Neutrophil (primary cell): ENCODE data around the gene WDR64.

Experiments used
- H3K27ac ChIP-seq: fragments of 200-600 bp; sonication (generic); 2 replicates; pipeline ENCODE4 v1.5.1; 2016; ENCODE audit warnings: mild to moderate bottlenecking, moderate library complexity
- H3K27me3 ChIP-seq: fragments of 200-600 bp; sonication (generic); 2 replicates; pipeline ENCODE4 v1.6.0; 2016; ENCODE audit warnings: mild to moderate bottlenecking
- H3K36me3 ChIP-seq: fragments of 200-600 bp; sonication (generic); 2 replicates; pipeline ENCODE4 v1.5.1; 2017
- H3K4me1 ChIP-seq, 2 experiments: fragments of 200-600 bp in 1 of 2; sonication (generic) in 1 of 2; 1 replicate in 1 of 2; 2 replicates in 1 of 2; pipeline versions ENCODE4 v1.5.1 to v1.6.1; 2013 to 2016; ENCODE audit warnings: low read depth in 1 of 2, low read length in 1 of 2, mild to moderate bottlenecking in 1 of 2, moderate library complexity in 1 of 2; ENCODE audit not compliant: control insufficient read depth in 1 of 2, insufficient read depth in 1 of 2
- H3K4me3 ChIP-seq, 2 experiments: fragments of 200-600 bp in 1 of 2; sonication (generic) in 1 of 2; 1 replicate in 1 of 2; 2 replicates in 1 of 2; pipeline ENCODE4 v1.5.1; 2013 to 2016; ENCODE audit warnings: low read depth in 1 of 2, low read length in 1 of 2, mild to moderate bottlenecking in 1 of 2, moderate library complexity in 1 of 2
- H3K9me3 ChIP-seq: fragments of 200-600 bp; sonication (generic); 2 replicates; pipeline ENCODE4 v1.5.1; 2016
- CTCF ChIP-seq: fragments of 200-600 bp; sonication (generic); IDR thresholded peaks from 2 replicates; pipeline ENCODE4 v1.5.1; 2016; ENCODE audit warnings: antibody characterized with exemption

Gene WDR64

GRCh38 chr1:241828463-241829021 is 176.5 kb downstream of the WDR64 start:
- H3K4me3 ChIP-seq: no peak overlapping the region
- H3K4me1 ChIP-seq: no peaks in the 10 kb centered on the region
- H3K27ac ChIP-seq: no peak overlapping the region
- no peaks in the 10 kb centered on the region for H3K9me3 ChIP-seq
- H3K36me3 ChIP-seq: no peaks in the 10 kb centered on the region
- no peak for TF ChIP-seq CTCF
- H3K27me3 ChIP-seq: peaks cover 7% of the 10 kb centered on the region

GRCh38 chr1:241829468-241829867 is 177.4 kb downstream of the WDR64 start:
- Histone ChIP-seq H3K4me3 (no peak overlapping the region), H3K36me3 (no peaks in the 10 kb centered on the region), H3K27me3 (peaks cover 7% of the 10 kb centered on the region), H3K9me3 (no peaks in the 10 kb centered on the region), H3K27ac (no peak overlapping the region), H3K4me1 (no peaks in the 10 kb centered on the region)
- no peak for TF ChIP-seq CTCF

GRCh38 chr1:241834733-241835377 is 182.8 kb downstream of the WDR64 start:
- Histone ChIP-seq H3K4me3 (no peak overlapping the region), H3K36me3 (no peaks in the 10 kb centered on the region), H3K4me1 (no peaks in the 10 kb centered on the region), H3K27me3 (peaks cover 3% of the 10 kb centered on the region), H3K9me3 (no peaks in the 10 kb centered on the region), H3K27ac (no peak overlapping the region)
- TF ChIP-seq CTCF: no peak

GRCh38 chr1:241836941-241837340 is 184.9 kb downstream of the WDR64 start:
- Histone ChIP-seq H3K27me3 (peaks cover 3% of the 10 kb centered on the region), H3K4me1 (no peaks in the 10 kb centered on the region), H3K4me3 (no peak overlapping the region), H3K27ac (no peak overlapping the region), H3K36me3 (no peaks in the 10 kb centered on the region), H3K9me3 (no peaks in the 10 kb centered on the region)
- no peak for TF ChIP-seq CTCF

GRCh38 chr1:241837416-241837815 is 185.3 kb downstream of the WDR64 start:
- Histone ChIP-seq H3K9me3 (no peaks in the 10 kb centered on the region), H3K4me1 (no peaks in the 10 kb centered on the region), H3K4me3 (no peak overlapping the region), H3K27ac (no peak overlapping the region), H3K36me3 (no peaks in the 10 kb centered on the region), H3K27me3 (peaks cover 6% of the 10 kb centered on the region)
- no peak for TF ChIP-seq CTCF
